GM12878 (cell line): ENCODE measurements around the gene NELFE. TPM values are rescaled to one million over a fixed set of nuclear protein-coding genes. Genes with fewer than 3 reads are reported as not detected.

Source experiments
- ATAC-seq: fragments of 200-7000 bp; cut with Tn5 transposase; 3 replicates; pipeline ENCODE4 v1.9.1; 2020; ENCODE audit warnings: mild to moderate bottlenecking, moderate library complexity
- BruUV-seq: library from RNA; stranded (reverse); fragments of 400-500 nt; replicated peaks from 2 replicates; lab custom pipeline; 2021; lab: Mats Ljungman, UMichigan
- CTCF ChIA-PET: fragments of 300-600 bp; sonication (Branson Sonifier 250); formaldehyde crosslinking; extraction: SDS; loops from one replicate; lab custom pipeline; 2021; ENCODE audit warnings: inconsistent platforms; lab: Yijun Ruan, JAX
- POLR2A ChIA-PET: fragments of 350-600 bp; formaldehyde crosslinking; extraction: SDS; loops from one replicate; lab custom pipeline; 2021; ENCODE audit warnings: inconsistent platforms; lab: Charles Lee
- RAD21 ChIA-PET: fragments of 300-600 bp; sonication (Branson Sonifier 250); formaldehyde crosslinking; loops from one replicate; lab custom pipeline; 2023; ENCODE audit warnings: antibody characterized with exemption; ENCODE audit not compliant: unreplicated experiment; lab: Charles Lee
- SMC1A ChIA-PET: fragments of 300-600 bp; sonication (Branson Sonifier 250); formaldehyde crosslinking; loops from one replicate; lab custom pipeline; 2023; ENCODE audit not compliant: unreplicated experiment, uncharacterized antibody; lab: Charles Lee
- DNase-seq: peaks from one replicate; pipeline ENCODE4 v3.0.0-alpha.2; 2011; ENCODE audit warnings: low read depth, low spot score
- FAIRE-seq: peaks from 3 replicates; lab custom pipeline; 2011; peaks lifted over from hg19 to GRCh38; lab: Jason Lieb, UNC
- H2AFZ ChIP-seq: 2 replicates; pipeline ENCODE4 v1.6.0; 2011; ENCODE audit warnings: low read depth, low read length, control low read depth; ENCODE audit not compliant: control insufficient read depth
- H3K27ac ChIP-seq: 2 replicates; pipeline ENCODE4 v1.5.1; 2011; ENCODE audit warnings: control low read depth; ENCODE audit not compliant: control insufficient read depth, insufficient read depth
- H3K27me3 ChIP-seq, 2 experiments: replicated peaks in 1 of 2; 2 replicates each; pipeline versions ENCODE4 v1.6.0 to v1.6.1; 2011; ENCODE audit warnings: low read length in 1 of 2; ENCODE audit not compliant: control insufficient read depth in 2 of 2, insufficient read depth in 2 of 2
- H3K36me3 ChIP-seq, 2 experiments: 2 replicates each; pipeline ENCODE4 v1.5.1; 2011; ENCODE audit warnings: low read length in 1 of 2; ENCODE audit not compliant: control insufficient read depth in 2 of 2, insufficient read depth in 2 of 2
- H3K4me1 ChIP-seq: 2 replicates; pipeline ENCODE4 v1.6.1; 2011; ENCODE audit warnings: mild to moderate bottlenecking, low read length, moderate library complexity, mixed read lengths; ENCODE audit not compliant: control insufficient read depth, insufficient read depth
- H3K4me2 ChIP-seq: 2 replicates; pipeline ENCODE4 v1.6.0; 2011; ENCODE audit warnings: control low read depth; ENCODE audit not compliant: control insufficient read depth, insufficient read depth
- H3K4me3 ChIP-seq: fragments of 200-600 bp; sonication (generic); 2 replicates; pipeline ENCODE4 v1.5.1; 2016
- H3K79me2 ChIP-seq: 2 replicates; pipeline ENCODE4 v1.6.0; 2011; ENCODE audit warnings: low read length; ENCODE audit not compliant: control insufficient read depth, insufficient read depth
- H3K9ac ChIP-seq: 2 replicates; pipeline ENCODE4 v1.8.0; 2011; ENCODE audit warnings: low read length, control low read depth, mixed read lengths; ENCODE audit not compliant: control insufficient read depth, insufficient read depth
- H3K9me3 ChIP-seq: replicated peaks from 3 replicates; pipeline ENCODE4 v1.5.1; 2011; ENCODE audit warnings: mild to moderate bottlenecking, low read length; ENCODE audit not compliant: control insufficient read depth, insufficient read depth
- H4K20me1 ChIP-seq: 2 replicates; pipeline ENCODE4 v1.6.0; 2011; ENCODE audit not compliant: control insufficient read depth, insufficient read depth
- BCL11A ChIP-seq: IDR thresholded peaks from 2 replicates; pipeline ENCODE4 v1.6.1; 2011; ENCODE audit warnings: low read depth, low read length
- IKZF1 ChIP-seq: fragments of 450-650 bp; conservative IDR thresholded peaks from 2 replicates; pipeline ENCODE4 v1.6.1; 2017; ENCODE audit warnings: antibody characterized with exemption, mild to moderate bottlenecking
- IKZF2 ChIP-seq, 2 experiments: fragments of 450-650 bp; IDR thresholded peaks; 2 replicates each; pipeline ENCODE4 v1.6.1; 2017; ENCODE audit warnings: mild to moderate bottlenecking in 2 of 2, moderate library complexity in 2 of 2
- NFXL1 ChIP-seq: fragments of 450-650 bp; IDR thresholded peaks from 2 replicates; pipeline ENCODE4 v1.6.1; 2017; ENCODE audit warnings: antibody characterized with exemption, mild to moderate bottlenecking, borderline replicate concordance
- PAX5 ChIP-seq: IDR thresholded peaks from 2 replicates; pipeline ENCODE4 v1.6.1; 2011; ENCODE audit warnings: low read depth, low read length, borderline replicate concordance
- POLR2AphosphoS2 ChIP-seq: IDR thresholded peaks from 2 replicates; pipeline ENCODE4 v1.6.1; 2011; ENCODE audit warnings: low read depth, mild to moderate bottlenecking, low read length, improper control_type of control experiment, moderate library complexity
- RFX5 ChIP-seq: IDR thresholded peaks from 2 replicates; pipeline ENCODE4 v1.6.1; 2011; ENCODE audit warnings: low read depth, low read length, improper control_type of control experiment
- TBL1XR1 ChIP-seq: IDR thresholded peaks from 2 replicates; pipeline ENCODE4 v1.6.1; 2012; ENCODE audit warnings: low read depth, low read length, improper control_type of control experiment
- TCF3 ChIP-seq: IDR thresholded peaks from 2 replicates; pipeline ENCODE4 v1.6.1; 2012; ENCODE audit warnings: low read depth, mild to moderate bottlenecking, low read length, borderline replicate concordance; ENCODE audit not compliant: insufficient read depth
- WGBS: methylation state at CpG from one replicate; pipeline ENCODE4 v1.1.6; 2016; ENCODE audit warnings: low lambda C conversion rate; ENCODE audit not compliant: insufficient replicate concordance, insufficient coverage; ENCODE audit errors: missing lambda C conversion rate; 5-methylcytosine and 5-hydroxymethylcytosine counted together
- in situ Hi-C: fragments of 300-500 bp; cut with MboI; formaldehyde crosslinking; loops from 9 replicates; pipeline ENCODE4 v1.14.3; 2018; ENCODE audit warnings: mixed read lengths
- intact Hi-C: fragments of 100-400 bp; cut with micrococcal nuclease; formaldehyde crosslinking; loops from one replicate; pipeline ENCODE4 v1.14.2; 2022; ENCODE audit not compliant: unreplicated experiment
- polyA plus RNA-seq, 11 experiments: library from polyadenylated mRNA; depleted of rRNA in 4 of 11; unstranded in 6 of 11; stranded (reverse) in 5 of 11; fragments of >200 nt; fragmentation: Nextera tagmentation in 4 of 11; fragmentation: Illumina TruSeq in 1 of 11; extraction: Ambion mirVana in 4 of 11; extraction: Trizol in 1 of 11; gene quantifications; 1 replicate in 1 of 11; 2 replicates in 10 of 11; pipeline versions ENCODE4 v1.2.1 to v1.2.3, GENCODE V29; 2011 to 2016; ENCODE audit warnings: inconsistent platforms in 2 of 11, missing spikeins in 2 of 11, low read depth in 1 of 11
- total RNA-seq, 4 experiments: library from RNA; depleted of rRNA in 3 of 4; stranded (reverse); fragments of >200 nt in 3 of 4; fragmentation: Illumina TruSeq in 1 of 4; extraction: Trizol in 1 of 4; gene quantifications; 2 replicates each; pipeline versions ENCODE4 v1.2.1 to v1.2.3, GENCODE V29; 2013 to 2021
- TF ChIP-seq, protein P1 (sequence below): fragments of 450-650 bp; IDR thresholded peaks from 2 replicates; pipeline ENCODE4 v1.6.1; 2016; ENCODE audit warnings: mild to moderate bottlenecking
- TF ChIP-seq, protein P2 (sequence below): IDR thresholded peaks from 2 replicates; pipeline ENCODE4 v1.6.1; 2012; ENCODE audit warnings: low read depth, low read length, improper control_type of control experiment

NELFE gene
- total and polyA plus RNA-seq, 10 of the 15 experiments (the other 5 are each of a cell fraction or from before 2014, with no cell fraction given) = 8.5 to 105 (median 59.7) TPM

- no peak for TF ChIP-seq PAX5
- TF ChIP-seq RFX5 = no peak
These were observed 2.0 kb downstream of the NELFE start (continued) for GRCh38 chr6:31956796-31957195.

GRCh38 chr6:31954511-31954910 is 4.3 kb downstream of the NELFE start:
- Histone ChIP-seq H4K20me1 (no peaks in the 10 kb centered on the region), H3K9ac (no peak overlapping the region), H3K79me2 (peaks cover 18% of the 10 kb centered on the region), H3K4me1 (peaks cover 3% of the 10 kb centered on the region), H3K36me3 (peaks cover 8 to 21% of the 10 kb centered on the region in 2 experiments), H3K4me2 (no peak overlapping the region), H3K27ac (no peak overlapping the region), H3K27me3 (no peaks in the 10 kb centered on the region), H3K4me3 (no peak overlapping the region), H2AFZ (no peak overlapping the region), H3K9me3 (no peaks in the 10 kb centered on the region)
- CTCF ChIA-PET = no interaction called here
- ATAC-seq (no peak), FAIRE-seq (no peak), DNase-seq (no peak)
- TF ChIP-seq NFXL1 (no peak), BCL11A (no peak), TCF3 (no peak), IKZF1 (no peak), RFX5 (no peak), IKZF2 (IDR thresholded peaks at IDR 0.05) (no peak), TBL1XR1 (no peak), POLR2AphosphoS2 (no peak)
- TF ChIP-seq, protein P1, sequence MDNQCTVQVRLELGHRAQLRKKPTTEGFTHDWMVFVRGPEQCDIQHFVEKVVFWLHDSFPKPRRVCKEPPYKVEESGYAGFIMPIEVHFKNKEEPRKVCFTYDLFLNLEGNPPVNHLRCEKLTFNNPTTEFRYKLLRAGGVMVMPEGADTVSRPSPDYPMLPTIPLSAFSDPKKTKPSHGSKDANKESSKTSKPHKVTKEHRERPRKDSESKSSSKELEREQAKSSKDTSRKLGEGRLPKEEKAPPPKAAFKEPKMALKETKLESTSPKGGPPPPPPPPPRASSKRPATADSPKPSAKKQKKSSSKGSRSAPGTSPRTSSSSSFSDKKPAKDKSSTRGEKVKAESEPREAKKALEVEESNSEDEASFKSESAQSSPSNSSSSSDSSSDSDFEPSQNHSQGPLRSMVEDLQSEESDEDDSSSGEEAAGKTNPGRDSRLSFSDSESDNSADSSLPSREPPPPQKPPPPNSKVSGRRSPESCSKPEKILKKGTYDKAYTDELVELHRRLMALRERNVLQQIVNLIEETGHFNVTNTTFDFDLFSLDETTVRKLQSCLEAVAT = no peak
- TF ChIP-seq, protein P2, sequence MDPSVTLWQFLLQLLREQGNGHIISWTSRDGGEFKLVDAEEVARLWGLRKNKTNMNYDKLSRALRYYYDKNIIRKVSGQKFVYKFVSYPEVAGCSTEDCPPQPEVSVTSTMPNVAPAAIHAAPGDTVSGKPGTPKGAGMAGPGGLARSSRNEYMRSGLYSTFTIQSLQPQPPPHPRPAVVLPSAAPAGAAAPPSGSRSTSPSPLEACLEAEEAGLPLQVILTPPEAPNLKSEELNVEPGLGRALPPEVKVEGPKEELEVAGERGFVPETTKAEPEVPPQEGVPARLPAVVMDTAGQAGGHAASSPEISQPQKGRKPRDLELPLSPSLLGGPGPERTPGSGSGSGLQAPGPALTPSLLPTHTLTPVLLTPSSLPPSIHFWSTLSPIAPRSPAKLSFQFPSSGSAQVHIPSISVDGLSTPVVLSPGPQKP = no peak
- intact Hi-C loops = no loop called here
- in situ Hi-C loops = no loop called here
- RAD21 ChIA-PET = interaction anchor here (0.6 kb wide), 1 partner anchor 15 kb away, joined by 4 read pairs; no protein-coding TSS in a partner anchor
- POLR2A ChIA-PET = no interaction called here
- no TSS peak for BruUV-seq
- 98% methylated on average over 28 of the region's 28 CpGs for WGBS
- SMC1A ChIA-PET = no interaction called here
